GM18861 (cell line): ENCODE data around the gene AP5Z1.
"Not testable (repeated sequence)": the region's sequence is repeated elsewhere in the genome, so short reads cannot be mapped to it uniquely, and the experiment has no call there.

Experiments used
- ATAC-seq: cut with Tn5 transposase; IDR thresholded peaks from one replicate; pipeline ENCODE4 v1.9.1; 2021; ENCODE audit not compliant: unreplicated experiment

AP5Z1 gene

GRCh38 chr7:4800926-4801838 is 25.8 kb downstream of the AP5Z1 start:
- no peak for ATAC-seq

- ATAC-seq, result no peak
Observed at GRCh38 chr7:4801839-4802231, 26.4 kb downstream of the AP5Z1 start.

GRCh38 chr7:4802577-4802976 is 27.2 kb downstream of the AP5Z1 start:
- ATAC-seq, result not testable (repeated sequence)

GRCh38 chr7:4803397-4804241 is 28.2 kb downstream of the AP5Z1 start:
- ATAC-seq, result no peak

- ATAC-seq, result no peak
Observed at GRCh38 chr7:4805110-4805983, 29.9 kb downstream of the AP5Z1 start.

- ATAC-seq, result no peak
Observed at GRCh38 chr7:4805984-4806300, 30.5 kb downstream of the AP5Z1 start.

- ATAC-seq, result no peak
Observed at GRCh38 chr7:4806983-4807597, 31.7 kb downstream of the AP5Z1 start.

- no peak for ATAC-seq
Observed at GRCh38 chr7:4807598-4808016, 32.2 kb downstream of the AP5Z1 start.

GRCh38 chr7:4808026-4808425 is 32.6 kb downstream of the AP5Z1 start:
- no peak for ATAC-seq

GRCh38 chr7:4808565-4808964 is 33.1 kb downstream of the AP5Z1 start:
- ATAC-seq, result no peak

GRCh38 chr7:4809091-4809591 is 33.7 kb downstream of the AP5Z1 start:
- no peak for ATAC-seq

- ATAC-seq, result no peak
Observed at GRCh38 chr7:4809666-4810065, 34.2 kb downstream of the AP5Z1 start.

- no peak for ATAC-seq
Observed at GRCh38 chr7:4814433-4814832, 39.0 kb downstream of the AP5Z1 start.

- no peak for ATAC-seq
Observed at GRCh38 chr7:4815121-4815520, 39.7 kb downstream of the AP5Z1 start.

- ATAC-seq, result no peak
Observed at GRCh38 chr7:4815609-4816418, 40.4 kb downstream of the AP5Z1 start.

- no peak for ATAC-seq
Observed at GRCh38 chr7:4816419-4817080, 41.1 kb downstream of the AP5Z1 start.

- no peak for ATAC-seq
Observed at GRCh38 chr7:4817178-4817901, 41.9 kb downstream of the AP5Z1 start.

- ATAC-seq, result no peak
Observed at GRCh38 chr7:4818000-4818794, 42.8 kb downstream of the AP5Z1 start.
